ENCODE data around the gene HOXD11.

The HOXD11 gene

DNA sequence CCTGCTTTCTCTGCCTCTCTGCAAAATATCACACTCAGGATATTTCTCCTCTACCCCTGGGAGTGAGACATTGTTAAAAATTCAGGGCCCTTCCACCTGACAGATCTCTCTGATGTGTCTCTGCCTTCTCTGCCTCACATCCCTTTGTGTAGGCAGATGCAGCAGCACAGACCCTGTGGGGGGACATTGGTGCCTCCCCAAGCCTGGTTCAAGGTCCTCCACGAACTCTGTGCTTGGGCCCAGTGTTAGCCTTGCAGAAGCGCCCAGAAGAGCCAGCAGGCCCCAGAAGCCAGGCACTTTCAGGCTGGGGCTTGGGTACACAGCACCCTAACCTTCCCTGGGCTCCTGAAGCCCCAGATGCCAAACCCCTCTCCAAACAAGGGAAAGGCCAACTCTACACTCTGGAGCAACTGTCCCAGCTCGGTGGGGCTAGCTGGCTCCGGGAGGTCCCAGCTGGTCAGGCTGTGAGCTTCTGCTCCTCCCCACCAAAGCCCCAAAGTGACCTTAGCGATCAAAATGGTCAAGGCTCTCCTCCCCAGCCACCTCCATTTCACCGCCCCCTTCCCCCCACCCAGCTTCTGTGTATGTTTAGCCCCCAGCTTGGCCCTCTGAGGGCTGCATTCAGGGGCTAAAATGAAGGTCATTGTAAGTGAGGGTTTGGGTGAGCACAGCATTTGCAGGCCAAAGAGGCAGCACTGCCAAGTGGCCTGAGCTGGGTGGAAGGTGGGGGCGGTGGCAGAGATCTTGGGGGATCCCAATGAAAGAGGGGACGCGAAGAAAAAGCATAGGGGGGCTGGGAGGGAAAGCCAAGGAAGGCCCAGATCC, 18.1 kb downstream of the HOXD11 start:
- no peak overlapping the region for H3K4me3 ChIP-seq (ENCODE audit: low read depth, low read length, poor library complexity, severe bottlenecking)

DNA sequence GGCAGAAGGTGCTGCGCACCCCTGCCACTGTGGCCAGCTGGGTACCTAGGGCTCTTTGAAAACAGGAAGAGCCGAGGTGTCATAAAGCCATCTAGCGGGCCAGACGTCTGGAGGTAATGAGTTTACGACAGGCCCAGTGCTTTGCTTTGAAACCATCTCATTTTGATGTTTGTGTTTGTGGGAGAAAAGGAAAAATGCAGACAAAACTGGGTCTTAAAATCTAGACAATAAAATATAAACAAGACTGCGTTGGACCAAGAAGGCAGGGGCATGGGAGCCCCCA, 18.6 kb downstream of the HOXD11 start:
- Histone ChIP-seq H3K27ac (ENCODE audit: low read depth, low read length, poor library complexity, severe bottlenecking) (no peak overlapping the region), H3K4me1 (ENCODE audit: insufficient read depth, low read length, severe bottlenecking) (no peaks in the 10 kb centered on the region), H3K36me3 (ENCODE audit: insufficient read depth, low read length) (no peaks in the 10 kb centered on the region), H3K9me3 (ENCODE audit: low read length) (no peaks in the 10 kb centered on the region), H3K4me3 (ENCODE audit: low read depth, low read length, poor library complexity, severe bottlenecking) (no peak overlapping the region), H4K20me1 (ENCODE audit: insufficient read depth, low read length) (no peaks in the 10 kb centered on the region), H3K9me2 (ENCODE audit: low read depth, low read length) (no peaks in the 10 kb centered on the region), H2AFZ (ENCODE audit: low read length) (no peak overlapping the region), H3K4me2 (ENCODE audit: low read length) (no peak overlapping the region), H3K79me2 (ENCODE audit: insufficient read depth, low read length) (no peaks in the 10 kb centered on the region), H3K27me3 (ENCODE audit: insufficient read depth, low read length) (no peaks in the 10 kb centered on the region; the same call in none of the 2 replicates), H3K9ac (ENCODE audit: low read length) (no peak overlapping the region), H3F3A (ENCODE audit: insufficient read depth, low read length) (no peaks in the 10 kb centered on the region)
- no peak for TF ChIP-seq EZH2 (IDR thresholded peaks at IDR 0.05; ENCODE audit: borderline replicate concordance, low read length)
- TF ChIP-seq, protein P1, sequence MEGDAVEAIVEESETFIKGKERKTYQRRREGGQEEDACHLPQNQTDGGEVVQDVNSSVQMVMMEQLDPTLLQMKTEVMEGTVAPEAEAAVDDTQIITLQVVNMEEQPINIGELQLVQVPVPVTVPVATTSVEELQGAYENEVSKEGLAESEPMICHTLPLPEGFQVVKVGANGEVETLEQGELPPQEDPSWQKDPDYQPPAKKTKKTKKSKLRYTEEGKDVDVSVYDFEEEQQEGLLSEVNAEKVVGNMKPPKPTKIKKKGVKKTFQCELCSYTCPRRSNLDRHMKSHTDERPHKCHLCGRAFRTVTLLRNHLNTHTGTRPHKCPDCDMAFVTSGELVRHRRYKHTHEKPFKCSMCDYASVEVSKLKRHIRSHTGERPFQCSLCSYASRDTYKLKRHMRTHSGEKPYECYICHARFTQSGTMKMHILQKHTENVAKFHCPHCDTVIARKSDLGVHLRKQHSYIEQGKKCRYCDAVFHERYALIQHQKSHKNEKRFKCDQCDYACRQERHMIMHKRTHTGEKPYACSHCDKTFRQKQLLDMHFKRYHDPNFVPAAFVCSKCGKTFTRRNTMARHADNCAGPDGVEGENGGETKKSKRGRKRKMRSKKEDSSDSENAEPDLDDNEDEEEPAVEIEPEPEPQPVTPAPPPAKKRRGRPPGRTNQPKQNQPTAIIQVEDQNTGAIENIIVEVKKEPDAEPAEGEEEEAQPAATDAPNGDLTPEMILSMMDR (IDR thresholded peaks at IDR 0.05; ENCODE audit: low read length), result no peak

More for the DNA sequence above, 18.1 kb downstream of the HOXD11 start:
- H3F3A ChIP-seq (ENCODE audit: insufficient read depth, low read length), result no peaks in the 10 kb centered on the region
- no peaks in the 10 kb centered on the region for H3K79me2 ChIP-seq (ENCODE audit: insufficient read depth, low read length)
- no peak overlapping the region for H2AFZ ChIP-seq (ENCODE audit: low read length)
- no peaks in the 10 kb centered on the region for H3K4me1 ChIP-seq (ENCODE audit: insufficient read depth, low read length, severe bottlenecking)
- H4K20me1 ChIP-seq (ENCODE audit: insufficient read depth, low read length), result no peaks in the 10 kb centered on the region
- TF ChIP-seq, protein P1 (IDR thresholded peaks at IDR 0.05; ENCODE audit: low read length), result no peak
- TF ChIP-seq EZH2 (IDR thresholded peaks at IDR 0.05; ENCODE audit: borderline replicate concordance, low read length), result no peak
- no peaks in the 10 kb centered on the region; the same call in none of the 2 replicates for H3K27me3 ChIP-seq (ENCODE audit: insufficient read depth, low read length)
- no peak overlapping the region for H3K9ac ChIP-seq (ENCODE audit: low read length)
- no peaks in the 10 kb centered on the region for H3K9me2 ChIP-seq (ENCODE audit: low read depth, low read length)
- no peak overlapping the region for H3K27ac ChIP-seq (ENCODE audit: low read depth, low read length, poor library complexity, severe bottlenecking)
- H3K36me3 ChIP-seq (ENCODE audit: insufficient read depth, low read length), result no peaks in the 10 kb centered on the region
- H3K9me3 ChIP-seq (ENCODE audit: low read length), result no peaks in the 10 kb centered on the region
- H3K4me2 ChIP-seq (ENCODE audit: low read length), result no peak overlapping the region

DNA sequence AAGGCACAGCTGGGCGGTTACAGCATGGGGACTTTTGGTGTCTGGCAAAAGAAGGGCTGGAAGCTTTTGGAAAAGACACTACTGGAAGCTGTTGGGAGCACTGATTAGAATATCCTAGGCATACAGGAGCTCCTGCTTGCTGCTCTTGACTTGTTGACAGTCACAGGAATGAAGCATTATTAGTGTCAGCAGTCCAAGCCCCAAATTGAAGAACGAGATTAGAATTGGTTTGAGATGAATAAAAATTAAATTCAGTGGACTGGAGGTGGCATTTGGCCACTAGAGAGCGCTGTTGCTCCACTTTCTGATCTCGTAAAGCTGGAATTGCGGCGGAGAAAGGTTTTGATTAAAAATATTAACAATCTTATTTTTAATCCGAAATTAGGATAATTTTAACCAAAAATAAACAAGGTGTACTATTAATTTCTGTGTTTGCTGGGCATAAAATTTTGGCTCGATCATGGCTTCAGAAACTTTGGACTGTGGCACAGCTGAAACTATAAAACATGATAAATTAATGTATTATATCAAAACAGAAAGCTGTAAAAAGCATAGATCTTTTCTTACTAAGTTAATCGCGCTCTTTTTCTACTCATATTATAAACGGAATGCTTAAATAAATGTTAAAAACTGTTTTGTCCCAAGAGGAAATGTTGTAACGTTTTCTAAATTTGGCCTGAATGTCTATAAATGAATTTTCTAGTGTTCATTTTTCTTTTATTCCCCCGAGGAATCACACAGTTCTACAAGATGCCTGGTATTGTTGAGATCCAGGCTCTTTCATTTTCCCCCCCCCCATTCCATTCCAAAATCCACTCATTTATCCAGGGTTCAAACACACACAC, 20.1 kb downstream of the HOXD11 start:
- TF ChIP-seq EZH2 (IDR thresholded peaks at IDR 0.05; ENCODE audit: borderline replicate concordance, low read length), result no peak
- TF ChIP-seq, protein P1 (IDR thresholded peaks at IDR 0.05; ENCODE audit: low read length), result peak; percentile 82
- Histone ChIP-seq H3K36me3 (ENCODE audit: insufficient read depth, low read length) (no peaks in the 10 kb centered on the region), H3K79me2 (ENCODE audit: insufficient read depth, low read length) (no peaks in the 10 kb centered on the region), H3K4me2 (ENCODE audit: low read length) (no peak overlapping the region), H2AFZ (ENCODE audit: low read length) (no peak overlapping the region), H3K27me3 (ENCODE audit: insufficient read depth, low read length) (no peaks in the 10 kb centered on the region; the same call in none of the 2 replicates), H3K9me2 (ENCODE audit: low read depth, low read length) (no peaks in the 10 kb centered on the region), H3K27ac (ENCODE audit: low read depth, low read length, poor library complexity, severe bottlenecking) (no peak overlapping the region), H3F3A (ENCODE audit: insufficient read depth, low read length) (no peaks in the 10 kb centered on the region), H4K20me1 (ENCODE audit: insufficient read depth, low read length) (no peaks in the 10 kb centered on the region), H3K9me3 (ENCODE audit: low read length) (no peaks in the 10 kb centered on the region), H3K4me1 (ENCODE audit: insufficient read depth, low read length, severe bottlenecking) (no peaks in the 10 kb centered on the region), H3K4me3 (ENCODE audit: low read depth, low read length, poor library complexity, severe bottlenecking) (no peak overlapping the region), H3K9ac (ENCODE audit: low read length) (no peak overlapping the region)
